IMR-90 (cell line): Measurements from ENCODE around the gene ZNF469. TPM values are rescaled to one million over a fixed set of nuclear protein-coding genes. Genes with fewer than 3 reads are reported as not detected.
A peak's percentile ranks its signal among the peaks of the same experiment; 100 is the strongest.

Experiments used
- ATAC-seq: fragments of 200-7000 bp; cut with Tn5 transposase; 2 replicates; pipeline ENCODE4 v1.9.1; 2020; ENCODE audit warnings: low read depth, mild to moderate bottlenecking, moderate library complexity
- BruUV-seq: library from RNA; stranded (reverse); fragments of 400-500 nt; replicated peaks from 2 replicates; lab custom pipeline; 2021; lab: Mats Ljungman, UMichigan
- CTCF ChIA-PET: fragments of 300-600 bp; formaldehyde crosslinking; extraction: SDS; loops from one replicate; lab custom pipeline; 2021; ENCODE audit warnings: antibody characterized with exemption; lab: Yijun Ruan, JAX
- POLR2A ChIA-PET: fragments of 300-600 bp; sonication (Branson Sonifier 250); formaldehyde crosslinking; loops from one replicate; lab custom pipeline; 2022; ENCODE audit warnings: antibody characterized with exemption; ENCODE audit not compliant: unreplicated experiment; lab: Charles Lee
- DNase-seq: peaks from one replicate; pipeline ENCODE4 v3.0.0; 2013
- H2AFZ ChIP-seq: replicated peaks from 2 replicates; pipeline ENCODE3; 2013; ENCODE audit warnings: low read length, mild to moderate bottlenecking; ENCODE audit not compliant: poor library complexity
- H2AK5ac ChIP-seq: 2 replicates; pipeline ENCODE4 v1.6.1; 2013; ENCODE audit warnings: low read depth, low read length, inconsistent platforms
- H2AK9ac ChIP-seq: replicated peaks from 2 replicates; pipeline ENCODE3; 2013; ENCODE audit warnings: mild to moderate bottlenecking, low read depth, low read length, moderate library complexity; ENCODE audit not compliant: poor library complexity
- H2BK120ac ChIP-seq: 2 replicates; pipeline ENCODE4 v1.6.1; 2013; ENCODE audit warnings: low read depth, low read length, inconsistent platforms
- H2BK15ac ChIP-seq: 3 replicates; pipeline ENCODE4 v1.6.1; 2013; ENCODE audit warnings: low read depth, low read length, inconsistent platforms
- H2BK20ac ChIP-seq: 2 replicates; pipeline ENCODE4 v1.6.1; 2013; ENCODE audit warnings: low read depth, mild to moderate bottlenecking, inconsistent platforms, low read length, moderate library complexity
- H2BK5ac ChIP-seq: 2 replicates; pipeline ENCODE4 v1.6.1; 2013; ENCODE audit warnings: mild to moderate bottlenecking, low read depth, low read length, inconsistent platforms; ENCODE audit not compliant: poor library complexity, severe bottlenecking
- H3K14ac ChIP-seq: replicated peaks from 2 replicates; pipeline ENCODE4 v1.6.1; 2013; ENCODE audit warnings: low read depth, low read length, inconsistent platforms
- H3K18ac ChIP-seq: 2 replicates; pipeline ENCODE4 v1.6.1; 2013; ENCODE audit warnings: low read depth, low read length, control low read depth
- H3K23ac ChIP-seq: 2 replicates; pipeline ENCODE4 v1.6.1; 2013; ENCODE audit warnings: low read depth, low read length, inconsistent platforms
- H3K27ac ChIP-seq: 2 replicates; pipeline ENCODE4 v1.5.1; 2013; ENCODE audit warnings: mild to moderate bottlenecking, control low read depth, low read length; ENCODE audit not compliant: insufficient read depth
- H3K27me3 ChIP-seq: 2 replicates; pipeline ENCODE4 v1.6.1; 2013; ENCODE audit warnings: low read length; ENCODE audit not compliant: control insufficient read depth, insufficient read depth
- H3K36me3 ChIP-seq: 2 replicates; pipeline ENCODE4 v1.6.1; 2013; ENCODE audit warnings: low read length, mixed read lengths; ENCODE audit not compliant: control insufficient read depth, insufficient read depth
- H3K4ac ChIP-seq: 2 replicates; pipeline ENCODE4 v1.6.1; 2013; ENCODE audit warnings: low read depth, low read length, inconsistent platforms
- H3K4me1 ChIP-seq: 2 replicates; pipeline ENCODE4 v1.6.1; 2013; ENCODE audit warnings: low read length, mixed read lengths; ENCODE audit not compliant: control insufficient read depth, insufficient read depth
- H3K4me2 ChIP-seq: 2 replicates; pipeline ENCODE4 v1.6.1; 2013; ENCODE audit warnings: low read depth, mild to moderate bottlenecking, control low read depth, low read length, moderate library complexity
- H3K4me3 ChIP-seq: 2 replicates; pipeline ENCODE4 v1.5.1; 2013; ENCODE audit warnings: low read depth, mild to moderate bottlenecking, control low read depth, low read length, moderate library complexity; ENCODE audit not compliant: insufficient read depth
- H3K56ac ChIP-seq: 2 replicates; pipeline ENCODE4 v1.6.1; 2013; ENCODE audit warnings: low read length, inconsistent platforms; ENCODE audit not compliant: insufficient read depth; ENCODE audit errors: extremely low read depth
- H3K79me1 ChIP-seq, 2 experiments: 2 replicates each; pipeline ENCODE4 v1.6.1; 2013; ENCODE audit warnings: low read length in 2 of 2, inconsistent platforms in 1 of 2, low read depth in 1 of 2
- H3K9ac ChIP-seq: 2 replicates; pipeline ENCODE4 v1.6.1; 2013; ENCODE audit warnings: low read depth, low read length, control low read depth
- H3K9me1 ChIP-seq: 2 replicates; pipeline ENCODE4 v1.6.1; 2013; ENCODE audit warnings: low read length, inconsistent platforms; ENCODE audit not compliant: insufficient read depth
- H3K9me3 ChIP-seq: 2 replicates; pipeline ENCODE4 v1.6.1; 2013; ENCODE audit warnings: low read length; ENCODE audit not compliant: control insufficient read depth, insufficient read depth
- H4K20me1 ChIP-seq: 2 replicates; pipeline ENCODE4 v1.6.1; 2013; ENCODE audit warnings: low read length, inconsistent platforms; ENCODE audit not compliant: insufficient read depth
- H4K5ac ChIP-seq: 2 replicates; pipeline ENCODE4 v1.6.1; 2013; ENCODE audit warnings: mild to moderate bottlenecking, low read depth, low read length, control low read depth
- H4K8ac ChIP-seq, 2 experiments: 2 replicates each; pipeline ENCODE4 v1.6.1; 2013; ENCODE audit warnings: low read depth in 2 of 2, low read length in 2 of 2, control low read depth in 1 of 2, inconsistent platforms in 1 of 2
- H4K91ac ChIP-seq: 2 replicates; pipeline ENCODE4 v1.6.1; 2013; ENCODE audit warnings: low read depth, low read length, inconsistent platforms; ENCODE audit not compliant: insufficient read depth
- CTCF ChIP-seq: conservative IDR thresholded peaks from 2 replicates; pipeline ENCODE4 v1.5.1; 2012; ENCODE audit warnings: mild to moderate bottlenecking, low read depth, low read length, improper control_type of control experiment
- WGBS, 2 experiments: methylation state at CpG; one replicate each; pipeline versions ENCODE4 v1.1.5 to v1.1.7; 2013; ENCODE audit warnings: missing lambda C conversion rate in 2 of 2; ENCODE audit not compliant: insufficient read length in 1 of 2; ENCODE audit errors: extremely low coverage in 2 of 2; 5-methylcytosine and 5-hydroxymethylcytosine counted together
- dilution Hi-C: fragments of 300-500 bp; cut with HindIII; formaldehyde crosslinking; loops from one replicate; pipeline ENCODE4 v1.14.3; 2018; ENCODE audit warnings: low sequenced_read_pairs; ENCODE audit not compliant: unreplicated experiment
- in situ Hi-C: fragments of 300-500 bp; cut with MboI; formaldehyde crosslinking; loops from 3 replicates; pipeline ENCODE4 v1.14.3; 2019; ENCODE audit warnings: low sequenced_read_pairs, inconsistent platforms, mixed read lengths
- intact Hi-C: fragments of 100-400 bp; cut with micrococcal nuclease; formaldehyde crosslinking; loops from 2 replicates; pipeline ENCODE4 v1.10.0; 2022
- polyA plus RNA-seq, 3 experiments: library from polyadenylated mRNA; depleted of rRNA; stranded (reverse); fragments of >200 nt; gene quantifications; 2 replicates each; pipeline ENCODE4 v1.2.3, GENCODE V29; 2012; ENCODE audit warnings: low replicate concordance in 1 of 3
- total RNA-seq: library from RNA; depleted of rRNA; stranded (reverse); fragments of >200 nt; gene quantifications from 2 replicates; pipeline ENCODE4 v1.2.3, GENCODE V29; 2012

ZNF469 gene
- total and polyA plus RNA-seq, 2 of the 4 experiments (the other 2 are of a cell fraction), result 1.1 to 13.3 TPM

GRCh38 chr16:88408561-88409142 is 25.9 kb downstream of the ZNF469 start:
- no peak overlapping the region for H2BK15ac ChIP-seq
- H3K9me3 ChIP-seq, result no peaks in the 10 kb centered on the region
- no peak overlapping the region; the same call in 1 of the 2 replicates for H4K5ac ChIP-seq
- dilution Hi-C loops, result no loop called here
- WGBS, 2 experiments, result 63% methylated on average over 8 of the region's 15 CpGs; no CpG with 5 or more reads in 1 of the 2 experiments
- H3K4me2 ChIP-seq, result no peak overlapping the region
- in situ Hi-C loops, result no loop called here
- H3K4me1 ChIP-seq, result peaks cover 22% of the 10 kb centered on the region; the same call in 1 of the 2 replicates
- ATAC-seq (no peak), DNase-seq (no peak)
- H3K79me1 ChIP-seq, result peaks cover 25 to 89% of the 10 kb centered on the region in 2 experiments; a peak in 3 of 4 replicates
- H3K56ac ChIP-seq, result no peak overlapping the region
- no TSS peak for BruUV-seq
- H2AK5ac ChIP-seq, result 0 out of 2 replicates have a peak overlapping the region, but pooled peaks have one; percentile 15
- H3K18ac ChIP-seq, result no peak overlapping the region; the same call in 1 of the 2 replicates
- H4K8ac ChIP-seq, result no peak overlapping the region
- H4K91ac ChIP-seq, result no peak overlapping the region
- H2BK20ac ChIP-seq, result no peak overlapping the region
- no peak overlapping the region for H3K9ac ChIP-seq
- no peak overlapping the region for H3K4ac ChIP-seq
- ChIA-PET CTCF (interaction anchor here (0.6 kb wide), 1 partner anchor 537 kb away, joined by 4 read pairs; no protein-coding TSS in a partner anchor), POLR2A (no interaction called here)
- H3K36me3 ChIP-seq, result peaks cover 45% of the 10 kb centered on the region
- no peak overlapping the region for H3K14ac ChIP-seq
- TF ChIP-seq CTCF, result no peak
- no peak overlapping the region for H2BK5ac ChIP-seq
- peaks cover 100% of the 10 kb centered on the region for H4K20me1 ChIP-seq
- no peaks in the 10 kb centered on the region for H3K27me3 ChIP-seq
- H2BK120ac ChIP-seq, result no peak overlapping the region
- peaks cover 27% of the 10 kb centered on the region for H3K9me1 ChIP-seq
- intact Hi-C loops, result no loop called here
- H2AFZ ChIP-seq, result no peak overlapping the region
- peak overlapping the region; percentile 47; the same call in 1 of the 2 replicates for H3K27ac ChIP-seq
- no peak overlapping the region for H3K23ac ChIP-seq
- H2AK9ac ChIP-seq, result no peak overlapping the region
- H3K4me3 ChIP-seq, result no peak overlapping the region
